Neuronal stem cell (in vitro differentiated cells): ENCODE data around the gene FKBP7. TPM values are rescaled to one million over a fixed set of nuclear protein-coding genes. Genes with fewer than 3 reads are reported as not detected.
"Not testable (repeated sequence)": the region's sequence is repeated elsewhere in the genome, so short reads cannot be mapped to it uniquely, and the experiment has no call there.

Source experiments
- DNase-seq: peaks from one replicate; pipeline ENCODE4 v3.0.0-alpha.2; 2013; ENCODE audit warnings: low spot score
- H2AFZ ChIP-seq: one replicate; pipeline ENCODE4 v1.6.1; 2013; ENCODE audit warnings: mild to moderate bottlenecking, low read length, inconsistent platforms
- H2AK5ac ChIP-seq: 2 replicates; pipeline ENCODE4 v1.6.1; 2013; ENCODE audit warnings: low read depth, mild to moderate bottlenecking, inconsistent platforms, low read length, moderate library complexity, mixed read lengths
- H2BK120ac ChIP-seq: 2 replicates; pipeline ENCODE4 v1.6.1; 2013; ENCODE audit warnings: low read depth, mild to moderate bottlenecking, inconsistent platforms, low read length, moderate library complexity, mixed read lengths
- H2BK12ac ChIP-seq: one replicate; pipeline ENCODE4 v1.6.1; 2013; ENCODE audit warnings: low read length, inconsistent platforms
- H2BK15ac ChIP-seq: 2 replicates; pipeline ENCODE4 v1.6.1; 2013; ENCODE audit warnings: mild to moderate bottlenecking, low read length, inconsistent platforms, mixed read lengths
- H2BK5ac ChIP-seq: one replicate; pipeline ENCODE4 v1.6.1; 2013; ENCODE audit warnings: inconsistent platforms, mild to moderate bottlenecking, low read length, moderate library complexity
- H3K14ac ChIP-seq: one replicate; pipeline ENCODE4 v1.6.1; 2013; ENCODE audit warnings: low read length, inconsistent platforms
- H3K18ac ChIP-seq: 2 replicates; pipeline ENCODE4 v1.6.1; 2013; ENCODE audit warnings: low read length, inconsistent platforms
- H3K23ac ChIP-seq: 2 replicates; pipeline ENCODE4 v1.6.1; 2013; ENCODE audit warnings: low read depth, mild to moderate bottlenecking, mixed read lengths, low read length, inconsistent platforms; ENCODE audit not compliant: poor library complexity
- H3K27ac ChIP-seq: replicated peaks from 3 replicates; pipeline ENCODE4 v1.5.1; 2013; ENCODE audit warnings: low read length, inconsistent platforms
- H3K27me3 ChIP-seq, 3 experiments: 2 replicates each; pipeline ENCODE4 v1.6.1; 2013; ENCODE audit warnings: low read length in 3 of 3, mild to moderate bottlenecking in 2 of 3, inconsistent platforms in 1 of 3, low read depth in 1 of 3, mixed read lengths in 1 of 3, moderate library complexity in 1 of 3; ENCODE audit not compliant: control insufficient read depth in 3 of 3, insufficient read depth in 3 of 3
- H3K36me3 ChIP-seq, 2 donors: replicated peaks in 1 of 2; 2 replicates each; pipeline ENCODE4 v1.6.1; 2013; ENCODE audit warnings: low read length in 2 of 2; ENCODE audit not compliant: control insufficient read depth in 2 of 2, insufficient read depth in 2 of 2
- H3K4ac ChIP-seq: 2 replicates; pipeline ENCODE4 v1.6.1; 2013; ENCODE audit warnings: inconsistent platforms, mild to moderate bottlenecking, low read length, moderate library complexity
- H3K4me1 ChIP-seq, 2 donors: 1 replicate in 1 of 2; 2 replicates in 1 of 2; pipeline ENCODE4 v1.6.1; 2013; ENCODE audit warnings: low read length in 2 of 2, low read depth in 1 of 2; ENCODE audit not compliant: control insufficient read depth in 2 of 2, insufficient read depth in 1 of 2
- H3K4me2 ChIP-seq: one replicate; pipeline ENCODE4 v1.6.1; 2013; ENCODE audit warnings: mild to moderate bottlenecking, low read length, inconsistent platforms; ENCODE audit not compliant: insufficient read depth, poor library complexity, severe bottlenecking
- H3K4me3 ChIP-seq, 2 donors: 2 replicates each; pipeline ENCODE4 v1.5.1; 2013; ENCODE audit warnings: low read length in 2 of 2, mild to moderate bottlenecking in 2 of 2, inconsistent platforms in 1 of 2, moderate library complexity in 1 of 2
- H3K79me1 ChIP-seq: one replicate; pipeline ENCODE4 v1.6.1; 2013; ENCODE audit warnings: low read depth, mild to moderate bottlenecking, inconsistent platforms, low read length, moderate library complexity
- H3K9ac ChIP-seq: one replicate; pipeline ENCODE4 v1.6.1; 2013; ENCODE audit warnings: mild to moderate bottlenecking, low read depth, low read length, inconsistent platforms; ENCODE audit not compliant: poor library complexity
- H3K9me3 ChIP-seq, 2 donors: replicated peaks in 1 of 2; 2 replicates each; pipeline versions ENCODE3 to v1.6.1; 2013; ENCODE audit warnings: low read length in 2 of 2, mild to moderate bottlenecking in 2 of 2, inconsistent platforms in 1 of 2, low read depth in 1 of 2, mixed read lengths in 1 of 2, moderate library complexity in 1 of 2; ENCODE audit not compliant: control insufficient read depth in 2 of 2, insufficient read depth in 1 of 2
- H4K8ac ChIP-seq: one replicate; pipeline ENCODE4 v1.6.1; 2013; ENCODE audit warnings: low read depth, mild to moderate bottlenecking, inconsistent platforms, low read length, moderate library complexity
- H4K91ac ChIP-seq: one replicate; pipeline ENCODE4 v1.6.1; 2013; ENCODE audit warnings: low read length, low read depth, mild to moderate bottlenecking, inconsistent platforms; ENCODE audit not compliant: poor library complexity
- WGBS, 2 donors: extraction: QIAGEN DNeasy Blood & Tissue Kit; methylation state at CpG; one replicate each; pipeline ENCODE4 v1.1.7; 2013; ENCODE audit warnings: missing lambda C conversion rate in 2 of 2, mixed read lengths in 1 of 2; ENCODE audit not compliant: insufficient read length in 2 of 2, insufficient replicate concordance in 1 of 2; ENCODE audit errors: extremely low coverage in 2 of 2; 5-methylcytosine and 5-hydroxymethylcytosine counted together
- polyA plus RNA-seq, 2 experiments: library from polyadenylated mRNA; stranded (reverse); fragments of 200-250 nt; gene quantifications; one replicate each; pipeline ENCODE4 v1.2.3, GENCODE V29; 2013

Gene FKBP7, protein sequence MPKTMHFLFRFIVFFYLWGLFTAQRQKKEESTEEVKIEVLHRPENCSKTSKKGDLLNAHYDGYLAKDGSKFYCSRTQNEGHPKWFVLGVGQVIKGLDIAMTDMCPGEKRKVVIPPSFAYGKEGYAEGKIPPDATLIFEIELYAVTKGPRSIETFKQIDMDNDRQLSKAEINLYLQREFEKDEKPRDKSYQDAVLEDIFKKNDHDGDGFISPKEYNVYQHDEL
- 27.1 TPM for polyA plus RNA-seq (2013, experiment 1 of 2)
- polyA plus RNA-seq (2013, experiment 2 of 2) = 28.5 TPM

- Histone ChIP-seq H4K91ac (no peak within 1 kb of the TSS), H3K4me1 (peaks cover 0 to 4% of the 10 kb centered on the region in 2 donors), H2AK5ac (no peak within 1 kb of the TSS), H2BK15ac (no peak within 1 kb of the TSS), H3K27me3 (no peaks in the 10 kb centered on the region), H3K27ac (peak within 1 kb of the TSS; percentile 68), H3K23ac (peak within 1 kb of the TSS; percentile 69), H3K36me3 (peaks cover 0 to 10% of the 10 kb centered on the region in 2 donors), H2BK12ac (no peak within 1 kb of the TSS), H3K9ac (peak within 1 kb of the TSS; percentile 79), H2BK120ac (no peak within 1 kb of the TSS), H3K4me2 (peak within 1 kb of the TSS; percentile 92), H2AFZ (peak within 1 kb of the TSS; percentile 82), H3K18ac (peak within 1 kb of the TSS; percentile 38), H4K8ac (no peak within 1 kb of the TSS), H3K14ac (no peak within 1 kb of the TSS), H3K79me1 (no peaks in the 10 kb centered on the region), H3K4me3 (peak within 1 kb of the TSS; percentile 70 to 91), H3K9me3 (no peaks in the 10 kb centered on the region), H3K4ac (no peak within 1 kb of the TSS), H2BK5ac (no peak within 1 kb of the TSS)
- no CpG with 5 or more reads among the region's 56 CpGs for WGBS, 2 donors
- peak; percentile 77 for DNase-seq
These were observed at the start of gene FKBP7 for GRCh38 chr2:178478439-178479274. Gene FKBP7 (minus strand): TSS chr2:178478600. CDS start chr2:178478499, 101 bp downstream.

GRCh38 chr2:178527592-178527991, 49.2 kb upstream of the FKBP7 start:
- Histone ChIP-seq H2BK12ac (no peak overlapping the region), H3K4ac (no peak overlapping the region), H3K23ac (no peak overlapping the region), H3K27me3 (no peaks in the 10 kb centered on the region), H2BK15ac (no peak overlapping the region), H4K91ac (no peak overlapping the region), H3K4me2 (no peak overlapping the region), H3K4me1 (peaks cover 0 to 2% of the 10 kb centered on the region in 2 donors), H2BK120ac (no peak overlapping the region), H3K14ac (no peak overlapping the region), H3K27ac (no peak overlapping the region), H3K4me3 (no peak overlapping the region), H3K9me3 (peaks cover 0 to 2% of the 10 kb centered on the region in 2 donors), H3K18ac (no peak overlapping the region), H3K79me1 (peaks cover 4% of the 10 kb centered on the region), H3K36me3 (peaks cover 2 to 26% of the 10 kb centered on the region in 2 donors), H2AFZ (no peak overlapping the region), H3K9ac (no peak overlapping the region), H2BK5ac (no peak overlapping the region), H4K8ac (no peak overlapping the region), H2AK5ac (no peak overlapping the region)
- no peak for DNase-seq
- WGBS, 2 donors = no CpG with 5 or more reads among the region's 2 CpGs

- Histone ChIP-seq H3K4me1 (peaks cover 0 to 2% of the 10 kb centered on the region in 2 donors), H3K23ac (no peak overlapping the region), H3K4me3 (no peak overlapping the region), H2BK120ac (no peak overlapping the region), H3K27ac (no peak overlapping the region), H3K4ac (no peak overlapping the region), H3K79me1 (peaks cover 4% of the 10 kb centered on the region), H2BK5ac (no peak overlapping the region), H4K91ac (no peak overlapping the region), H2AK5ac (no peak overlapping the region), H3K14ac (no peak overlapping the region), H3K18ac (no peak overlapping the region), H3K9ac (no peak overlapping the region), H4K8ac (no peak overlapping the region), H2AFZ (no peak overlapping the region), H2BK12ac (no peak overlapping the region), H3K4me2 (no peak overlapping the region), H3K9me3 (peaks cover 0 to under 1% of the 10 kb centered on the region in 2 donors), H3K36me3 (peaks cover 0 to 12% of the 10 kb centered on the region in 2 donors), H2BK15ac (no peak overlapping the region), H3K27me3 (no peaks in the 10 kb centered on the region)
- DNase-seq = no peak
- WGBS, 2 donors = no CpG with 5 or more reads among the region's 4 CpGs
These were observed 47.9 kb upstream of the FKBP7 start for GRCh38 chr2:178526256-178526655.

DNA sequence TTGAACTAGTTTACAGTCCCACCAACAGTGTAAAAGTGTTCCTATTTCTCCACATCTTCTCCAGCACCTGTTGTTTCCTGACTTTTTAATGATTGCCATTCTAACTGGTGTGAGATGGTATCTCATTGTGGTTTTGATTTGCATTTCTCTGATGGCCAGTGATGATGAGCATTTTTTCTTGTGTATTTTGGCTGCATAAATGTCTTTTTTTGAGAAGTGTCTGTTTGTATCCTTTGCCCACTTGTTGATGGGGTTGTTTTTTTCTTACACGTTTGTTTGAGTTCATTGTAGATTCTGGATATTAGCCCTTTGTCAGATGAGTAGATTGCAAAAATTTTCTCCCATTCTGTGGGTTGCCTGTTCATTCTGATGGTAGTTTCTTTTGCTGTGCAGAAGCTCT, 47.1 kb upstream of the FKBP7 start:
- H3K14ac ChIP-seq, H3K4me3 ChIP-seq, H3K4me1 ChIP-seq, H3K9ac ChIP-seq, H3K36me3 ChIP-seq, H2AK5ac ChIP-seq, H2BK12ac ChIP-seq, H4K8ac ChIP-seq, H3K79me1 ChIP-seq, H2BK120ac ChIP-seq, H3K4me2 ChIP-seq, DNase-seq, H3K27ac ChIP-seq, H2BK15ac ChIP-seq, H3K4ac ChIP-seq, H3K9me3 ChIP-seq, H3K23ac ChIP-seq, H3K18ac ChIP-seq, H2BK5ac ChIP-seq, H4K91ac ChIP-seq, H2AFZ ChIP-seq, H3K27me3 ChIP-seq: not testable (repeated sequence)
- WGBS, 2 donors = no CpG with 5 or more reads among the region's 1 CpG
